Choroid plexus epithelial cell (primary cell): ENCODE measurements around the gene QSOX2.

ENCODE experiments used
- DNase-seq: peaks from one replicate; pipeline ENCODE4 v3.0.0-alpha.2; 2010; ENCODE audit warnings: low read depth
- H3K4me3 ChIP-seq: 2 replicates; pipeline ENCODE4 v1.5.1; 2011; ENCODE audit warnings: low read depth, mild to moderate bottlenecking, control low read depth, low read length, moderate library complexity
- TF ChIP-seq, protein P1 (sequence below): conservative IDR thresholded peaks from 2 replicates; pipeline ENCODE4 v1.5.1; 2011; ENCODE audit warnings: low read depth, mild to moderate bottlenecking, control low read depth, inconsistent platforms, low read length, moderate library complexity

The QSOX2 gene

GRCh38 chr9:136252281-136252680 is 6.7 kb upstream of the QSOX2 start:
- DNase-seq: no peak
- H3K4me3 ChIP-seq: no peak overlapping the region
- TF ChIP-seq, protein P1, sequence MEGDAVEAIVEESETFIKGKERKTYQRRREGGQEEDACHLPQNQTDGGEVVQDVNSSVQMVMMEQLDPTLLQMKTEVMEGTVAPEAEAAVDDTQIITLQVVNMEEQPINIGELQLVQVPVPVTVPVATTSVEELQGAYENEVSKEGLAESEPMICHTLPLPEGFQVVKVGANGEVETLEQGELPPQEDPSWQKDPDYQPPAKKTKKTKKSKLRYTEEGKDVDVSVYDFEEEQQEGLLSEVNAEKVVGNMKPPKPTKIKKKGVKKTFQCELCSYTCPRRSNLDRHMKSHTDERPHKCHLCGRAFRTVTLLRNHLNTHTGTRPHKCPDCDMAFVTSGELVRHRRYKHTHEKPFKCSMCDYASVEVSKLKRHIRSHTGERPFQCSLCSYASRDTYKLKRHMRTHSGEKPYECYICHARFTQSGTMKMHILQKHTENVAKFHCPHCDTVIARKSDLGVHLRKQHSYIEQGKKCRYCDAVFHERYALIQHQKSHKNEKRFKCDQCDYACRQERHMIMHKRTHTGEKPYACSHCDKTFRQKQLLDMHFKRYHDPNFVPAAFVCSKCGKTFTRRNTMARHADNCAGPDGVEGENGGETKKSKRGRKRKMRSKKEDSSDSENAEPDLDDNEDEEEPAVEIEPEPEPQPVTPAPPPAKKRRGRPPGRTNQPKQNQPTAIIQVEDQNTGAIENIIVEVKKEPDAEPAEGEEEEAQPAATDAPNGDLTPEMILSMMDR: no peak

- no peak for DNase-seq
- TF ChIP-seq, protein P1: no peak
- no peak overlapping the region for H3K4me3 ChIP-seq
Measured at GRCh38 chr9:136251264-136252115, 5.9 kb upstream of the QSOX2 start.

- no peak overlapping the region for H3K4me3 ChIP-seq
- TF ChIP-seq, protein P1: no peak
- DNase-seq: no peak
Measured at GRCh38 chr9:136250676-136251075, 5.1 kb upstream of the QSOX2 start.

DNA sequence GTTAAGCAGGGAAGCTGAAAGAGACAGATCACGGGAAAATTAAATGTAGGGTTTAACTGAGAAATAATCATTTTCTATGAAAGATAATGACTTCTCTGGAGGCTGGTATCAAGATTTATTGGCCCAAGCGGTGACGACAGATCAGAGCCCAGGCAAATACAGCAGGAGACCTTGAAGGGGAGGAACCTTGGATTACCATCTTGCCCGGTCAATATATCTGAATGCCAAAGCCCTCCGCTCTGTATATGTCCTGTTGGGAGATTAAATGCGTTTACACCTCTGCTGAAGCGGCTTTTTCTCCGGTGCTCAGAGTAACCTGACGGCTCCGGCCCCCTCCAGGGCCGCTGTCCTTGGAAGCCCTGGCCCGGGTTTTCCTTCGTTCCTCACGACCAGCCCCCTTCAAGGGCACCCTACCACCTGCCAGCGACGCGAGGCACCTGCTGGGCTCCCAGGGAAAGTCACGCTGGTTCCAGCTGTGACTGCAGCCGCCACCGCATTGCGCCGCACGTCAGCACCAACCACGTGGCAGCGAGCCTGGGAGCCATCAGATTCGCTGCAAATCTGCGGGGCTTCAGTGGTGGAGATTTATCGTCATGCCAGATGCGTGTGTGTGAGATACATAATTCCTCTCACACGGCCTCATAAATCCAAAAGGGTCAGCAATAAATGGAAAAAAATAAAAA is 4.4 kb upstream of the QSOX2 start:
- DNase-seq: no peak
- no peak overlapping the region for H3K4me3 ChIP-seq

GRCh38 chr9:136248951-136249876 is 3.6 kb upstream of the QSOX2 start:
- no peak for DNase-seq
- no peak overlapping the region for H3K4me3 ChIP-seq

More for the DNA sequence above, 4.4 kb upstream of the QSOX2 start:
- TF ChIP-seq, protein P1: no peak

More at GRCh38 chr9:136248951-136249876, 3.6 kb upstream of the QSOX2 start:
- TF ChIP-seq, protein P1: no peak
